GM12864 (cell line): Measurements from ENCODE around the gene ESF1.

Experiments used
- DNase-seq: peaks from one replicate; pipeline ENCODE4 v3.0.0-alpha.2; 2011; ENCODE audit warnings: low read depth
- H3K4me3 ChIP-seq: 2 replicates; pipeline ENCODE4 v1.5.1; 2011; ENCODE audit warnings: mild to moderate bottlenecking, low read depth, low read length, control low read depth
- CTCF ChIP-seq: IDR thresholded peaks from 2 replicates; pipeline ENCODE4 v1.5.1; 2011; ENCODE audit warnings: low read depth, mild to moderate bottlenecking, moderate library complexity, low read length, control low read depth, inconsistent platforms; ENCODE audit errors: missing control alignments

Gene ESF1

DNA sequence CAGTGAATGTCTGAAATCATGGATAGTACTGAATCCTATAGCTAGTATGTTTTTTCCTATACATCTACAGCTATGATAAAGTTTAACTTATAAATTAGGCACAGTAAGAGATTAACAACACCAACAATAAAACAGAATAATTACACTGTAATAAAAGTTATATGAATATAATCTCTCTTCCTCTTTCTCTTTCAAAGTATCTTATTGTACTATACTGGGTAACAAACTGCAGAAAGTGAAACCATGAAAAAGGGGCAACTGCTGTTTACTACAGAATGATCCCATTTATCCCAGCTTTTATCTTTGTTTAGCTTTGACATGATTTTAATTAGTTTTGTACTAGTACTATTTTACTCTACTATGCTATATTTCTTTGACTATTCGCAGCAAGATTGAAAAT, 25.8 kb downstream of the ESF1 start:
- no peak for DNase-seq
- H3K4me3 ChIP-seq = no peak overlapping the region
- TF ChIP-seq CTCF = no peak

DNA sequence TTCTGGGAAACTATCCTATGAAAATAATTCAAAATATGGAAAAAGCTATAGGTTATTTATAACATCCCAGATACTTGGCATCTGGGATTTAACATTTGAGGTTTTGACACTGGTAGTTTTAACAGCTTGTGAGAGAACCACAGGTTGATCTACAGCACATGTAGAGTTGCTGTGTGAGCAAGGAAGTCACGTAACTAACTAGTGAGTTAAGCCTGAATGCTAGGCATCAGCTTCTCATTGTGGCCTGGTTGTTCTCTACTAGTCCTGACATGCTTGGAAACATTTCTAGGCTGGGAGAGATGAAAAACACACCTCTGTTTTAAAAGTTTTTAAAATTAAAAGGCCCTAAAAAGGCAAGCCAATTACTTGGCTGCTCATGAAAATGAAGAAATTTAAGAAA, 28.2 kb downstream of the ESF1 start:
- no peak for DNase-seq
- TF ChIP-seq CTCF = no peak
- H3K4me3 ChIP-seq = no peak overlapping the region

- no peak for DNase-seq
- no peak overlapping the region for H3K4me3 ChIP-seq
- no peak for TF ChIP-seq CTCF
Observed at GRCh38 chr20:13755809-13756208, 28.9 kb downstream of the ESF1 start.

DNA sequence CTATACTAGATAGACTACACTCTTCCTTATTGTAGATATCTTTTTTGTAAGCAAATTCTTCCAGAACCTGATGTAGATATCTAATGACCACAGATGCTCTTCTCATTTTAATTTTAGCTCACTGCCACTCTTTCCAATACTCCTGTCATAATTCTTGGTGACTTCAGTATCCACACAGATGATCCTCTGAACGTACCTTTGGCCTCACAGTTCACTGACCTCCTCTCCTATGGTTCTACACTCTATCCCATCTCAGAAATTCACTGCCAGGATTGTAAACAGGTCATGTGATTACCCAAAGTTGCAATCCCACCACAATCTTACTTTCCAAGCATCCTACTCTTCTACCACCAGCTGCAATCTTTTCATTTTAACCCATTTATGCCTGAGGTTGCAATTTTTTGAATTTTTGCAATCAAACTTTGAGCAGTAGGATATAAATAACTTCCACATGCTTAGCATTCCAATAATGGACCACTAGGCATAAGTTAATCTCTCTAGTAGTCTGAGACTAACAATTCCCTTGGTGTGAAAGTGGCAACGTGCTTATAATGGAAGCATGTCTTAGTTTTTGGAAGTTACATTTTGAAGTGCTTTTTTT, 31.2 kb downstream of the ESF1 start:
- no peak for TF ChIP-seq CTCF
- H3K4me3 ChIP-seq = no peak overlapping the region
- no peak for DNase-seq

DNA sequence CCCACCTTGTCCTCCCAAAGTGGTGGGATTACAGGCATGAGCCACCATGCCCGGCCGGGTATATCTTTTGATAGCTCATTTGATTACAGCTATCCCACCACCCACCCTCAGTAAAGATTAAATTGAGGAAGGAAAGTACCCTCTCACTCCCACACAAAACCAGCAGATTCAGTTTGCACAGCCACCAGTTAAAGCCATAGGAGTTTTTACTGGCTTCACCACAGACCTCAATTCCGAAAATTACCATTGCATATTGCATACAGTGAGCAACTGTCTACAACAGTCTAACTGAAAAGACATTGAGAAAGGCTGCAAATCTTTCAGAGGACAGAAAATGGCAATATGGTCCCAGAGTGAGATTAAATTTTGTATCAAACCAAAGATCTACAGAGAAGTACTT, 34.9 kb downstream of the ESF1 start:
- no peak overlapping the region for H3K4me3 ChIP-seq
- DNase-seq = no peak
- TF ChIP-seq CTCF = no peak

DNA sequence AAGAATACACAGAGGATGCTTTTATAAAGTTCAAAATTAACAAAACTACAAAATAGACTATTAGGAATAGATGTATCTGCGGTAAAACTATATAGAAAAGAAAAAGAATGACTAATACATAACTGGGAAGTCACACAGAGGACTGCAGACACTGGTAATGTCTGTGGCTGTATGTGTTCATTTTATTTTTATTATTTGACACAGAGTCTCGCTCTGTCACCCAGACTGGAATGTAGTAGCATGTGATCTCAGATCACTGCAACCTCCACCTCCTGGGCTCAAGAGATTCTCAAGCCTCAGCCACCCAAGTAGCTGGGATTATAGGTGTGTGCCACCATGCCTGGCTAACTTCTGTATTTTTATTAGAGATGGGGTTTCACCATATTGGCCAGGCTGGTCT, 38.9 kb downstream of the ESF1 start:
- no peak for TF ChIP-seq CTCF
- no peak for DNase-seq

GRCh38 chr20:13744352-13744751, 40.4 kb downstream of the ESF1 start:
- no peak overlapping the region for H3K4me3 ChIP-seq
- no peak for DNase-seq
- no peak for TF ChIP-seq CTCF

More for the DNA sequence above, 38.9 kb downstream of the ESF1 start:
- H3K4me3 ChIP-seq = no peak overlapping the region
